ENCODE measurements around the gene CA9.

CA9 gene

DNA sequence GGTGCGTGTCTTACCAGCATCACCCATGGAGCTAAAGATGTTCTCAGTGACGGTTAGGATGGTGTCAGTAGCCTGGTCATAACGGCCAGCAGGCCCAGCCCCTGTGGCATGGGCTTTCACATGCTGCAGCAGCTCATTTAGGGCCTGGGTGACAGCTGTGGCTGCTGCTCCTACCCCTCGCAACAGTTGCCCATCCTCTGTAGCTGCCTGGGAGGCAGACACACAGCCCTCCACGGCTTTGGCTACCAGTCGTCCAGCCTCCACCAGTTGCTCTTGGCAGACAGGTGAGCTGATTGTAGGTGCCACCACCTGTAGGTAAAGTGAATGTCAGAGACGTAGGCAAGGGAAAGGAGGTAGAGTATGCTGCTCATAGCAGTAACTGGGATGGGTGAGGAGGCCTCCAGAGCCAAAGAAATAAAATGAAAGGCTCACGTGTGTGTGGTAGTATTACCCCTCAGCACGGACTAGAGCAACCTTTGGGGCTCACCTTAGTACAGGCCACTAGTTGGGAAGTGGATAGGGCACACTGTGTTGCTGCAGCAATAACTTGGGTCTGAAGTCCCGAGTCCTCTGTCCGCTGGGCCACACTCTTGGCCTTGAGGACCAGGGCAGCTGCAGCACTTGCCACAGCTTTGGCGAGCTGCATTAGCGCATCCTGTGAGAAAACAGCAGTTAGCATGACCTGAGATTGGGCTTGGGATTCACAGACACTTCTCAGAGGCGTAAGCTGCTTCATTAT is 43.6 kb downstream of the CA9 start:
- no peak overlapping the region for H3K27ac ChIP-seq
- no peak for TF ChIP-seq ZFX (IDR thresholded peaks at IDR 0.05)
- TF ChIP-seq, protein P1, sequence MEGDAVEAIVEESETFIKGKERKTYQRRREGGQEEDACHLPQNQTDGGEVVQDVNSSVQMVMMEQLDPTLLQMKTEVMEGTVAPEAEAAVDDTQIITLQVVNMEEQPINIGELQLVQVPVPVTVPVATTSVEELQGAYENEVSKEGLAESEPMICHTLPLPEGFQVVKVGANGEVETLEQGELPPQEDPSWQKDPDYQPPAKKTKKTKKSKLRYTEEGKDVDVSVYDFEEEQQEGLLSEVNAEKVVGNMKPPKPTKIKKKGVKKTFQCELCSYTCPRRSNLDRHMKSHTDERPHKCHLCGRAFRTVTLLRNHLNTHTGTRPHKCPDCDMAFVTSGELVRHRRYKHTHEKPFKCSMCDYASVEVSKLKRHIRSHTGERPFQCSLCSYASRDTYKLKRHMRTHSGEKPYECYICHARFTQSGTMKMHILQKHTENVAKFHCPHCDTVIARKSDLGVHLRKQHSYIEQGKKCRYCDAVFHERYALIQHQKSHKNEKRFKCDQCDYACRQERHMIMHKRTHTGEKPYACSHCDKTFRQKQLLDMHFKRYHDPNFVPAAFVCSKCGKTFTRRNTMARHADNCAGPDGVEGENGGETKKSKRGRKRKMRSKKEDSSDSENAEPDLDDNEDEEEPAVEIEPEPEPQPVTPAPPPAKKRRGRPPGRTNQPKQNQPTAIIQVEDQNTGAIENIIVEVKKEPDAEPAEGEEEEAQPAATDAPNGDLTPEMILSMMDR (conservative IDR thresholded peaks at IDR 0.05): no peak

DNA sequence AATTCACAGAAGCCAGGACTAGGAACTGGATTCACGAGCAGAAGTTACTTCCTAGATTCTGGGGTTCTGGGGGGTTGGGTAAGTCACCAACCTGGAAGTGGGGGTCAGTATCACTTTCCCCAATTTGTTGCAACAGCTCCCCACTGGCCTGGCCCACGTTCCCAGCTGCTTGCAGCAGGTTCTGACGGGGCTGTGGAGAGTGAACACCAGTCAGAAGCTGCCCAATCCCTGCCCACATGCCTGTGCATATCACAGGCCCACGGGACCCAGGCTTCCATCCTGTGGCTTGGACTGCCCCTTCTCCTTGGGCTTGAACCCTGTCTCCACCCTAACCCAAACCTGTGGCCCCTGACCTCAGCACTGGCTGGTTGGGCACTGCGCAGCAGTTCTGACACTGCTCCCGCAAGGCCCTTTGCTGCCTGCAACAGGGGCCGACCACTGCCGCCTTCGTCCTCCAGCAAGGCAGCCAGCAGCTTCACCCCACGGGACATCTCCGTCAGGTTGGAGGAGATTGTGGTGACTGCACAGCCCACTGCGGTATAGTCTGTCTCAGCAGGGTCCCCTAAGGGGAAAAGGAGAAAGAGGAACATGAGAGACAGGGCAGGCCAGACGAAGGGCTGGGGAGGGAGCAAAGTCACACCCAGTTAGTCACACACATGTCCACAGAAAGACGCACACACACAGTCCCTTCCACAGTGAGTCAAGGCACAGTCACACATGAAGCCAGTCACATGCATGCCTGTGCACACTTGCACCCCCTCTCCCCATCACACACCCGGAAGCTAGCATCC is 45.2 kb downstream of the CA9 start:
- no peak overlapping the region for H3K27ac ChIP-seq
- TF ChIP-seq, protein P1 (conservative IDR thresholded peaks at IDR 0.05): no peak
- TF ChIP-seq ZFX (IDR thresholded peaks at IDR 0.05): no peak

DNA sequence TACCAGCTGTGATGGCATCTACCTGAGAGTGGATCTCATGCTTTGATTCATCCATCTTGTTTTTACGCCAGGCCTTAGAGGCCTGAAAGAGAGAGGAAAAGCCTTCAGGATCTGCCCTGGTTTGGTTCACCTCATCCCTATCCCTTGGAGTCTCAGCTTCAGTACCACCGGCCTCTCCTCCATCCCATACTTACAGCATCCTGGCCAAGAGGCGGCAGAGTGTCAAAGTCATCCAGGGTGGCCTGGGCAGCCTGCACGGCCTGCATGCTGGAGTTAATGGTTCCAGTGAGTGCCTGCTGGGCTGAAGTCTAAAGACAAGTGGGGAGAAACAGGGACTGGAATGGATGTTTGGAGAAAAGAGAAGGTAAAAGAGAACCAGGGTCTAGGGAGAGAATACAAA is 45.8 kb downstream of the CA9 start:
- H3K27ac ChIP-seq: no peak overlapping the region
- TF ChIP-seq, protein P1 (conservative IDR thresholded peaks at IDR 0.05): no peak
- no peak for TF ChIP-seq ZFX (IDR thresholded peaks at IDR 0.05)

- no peak overlapping the region for H3K27ac ChIP-seq
- no peak for TF ChIP-seq ZFX (IDR thresholded peaks at IDR 0.05)
- TF ChIP-seq, protein P1 (conservative IDR thresholded peaks at IDR 0.05): no peak
Measured at GRCh38 chr9:35723426-35723825, 49.7 kb downstream of the CA9 start.

- H3K27ac ChIP-seq: no peak overlapping the region
- TF ChIP-seq, protein P1 (conservative IDR thresholded peaks at IDR 0.05): no peak
- no peak for TF ChIP-seq ZFX (IDR thresholded peaks at IDR 0.05)
Measured at GRCh38 chr9:35723908-35724307, 50.2 kb downstream of the CA9 start.

GRCh38 chr9:35725362-35725761 is 51.6 kb downstream of the CA9 start:
- no peak overlapping the region for H3K27ac ChIP-seq
- no peak for TF ChIP-seq ZFX (IDR thresholded peaks at IDR 0.05)
- TF ChIP-seq, protein P1 (conservative IDR thresholded peaks at IDR 0.05): no peak

- TF ChIP-seq, protein P1 (conservative IDR thresholded peaks at IDR 0.05): no peak
- TF ChIP-seq ZFX (IDR thresholded peaks at IDR 0.05): no peak
- no peak overlapping the region for H3K27ac ChIP-seq
Measured at GRCh38 chr9:35726931-35727330, 53.2 kb downstream of the CA9 start.

Measured in C4-2B (cell line).